Bronchus fibroblast of lung (primary cell): ENCODE results near the gene QRSL1. TPM values are rescaled to one million over a fixed set of nuclear protein-coding genes. Genes with fewer than 3 reads are reported as not detected.

ENCODE experiments used
- total RNA-seq: library from RNA; depleted of rRNA; stranded (reverse); fragments of >200 nt; gene quantifications from 2 replicates; pipeline ENCODE4 v1.2.3, GENCODE V29; 2015

Gene QRSL1
- total RNA-seq, result 6.4 and 6.6 TPM in 2 replicates

GRCh38 chr6:106629103-106629858, at the start of gene QRSL1, which contains the start of gene RTN4IP1:
Gene QRSL1 (plus strand): TSS chr6:106629578. CDS start chr6:106629682, 104 bp downstream.
Gene RTN4IP1 (minus strand): TSS chr6:106629498. CDS start chr6:106629021, 477 bp downstream.

Other genes with a start within 250 kb of the QRSL1 start
- 7.3 and 9.9 TPM in 2 replicates for gene RTN4IP1, start 80 bp upstream of the QRSL1 start, total RNA-seq